ENCODE data around the gene PLXNA2. TPM values are rescaled to one million over a fixed set of nuclear protein-coding genes. Genes with fewer than 3 reads are reported as not detected.

Gene PLXNA2
- total and polyA plus RNA-seq, 2 donors (not counting 1 experiment from before 2014, with no cell fraction given), result 0.31 to 1.2 TPM

DNA sequence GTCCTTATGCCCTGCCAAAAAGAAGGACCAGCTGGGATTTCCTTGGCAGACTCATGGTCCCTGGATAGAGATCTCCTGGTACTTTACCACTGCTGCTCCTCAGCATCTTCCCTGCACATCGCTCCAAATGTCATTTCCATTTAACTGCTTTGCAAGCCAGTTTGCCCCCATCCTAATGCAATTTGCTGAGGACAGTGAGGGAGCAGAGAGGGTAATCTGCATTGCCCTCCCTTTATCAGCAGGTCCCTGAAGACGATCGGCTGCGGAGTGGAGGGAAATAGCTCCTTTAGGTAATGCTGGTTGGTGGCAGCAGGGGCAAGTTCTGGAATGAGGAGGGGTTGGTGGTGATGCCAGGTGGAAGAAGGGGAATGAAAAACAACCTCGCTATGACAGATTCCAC is 2.7 kb downstream of the PLXNA2 start:
- Histone ChIP-seq H3K27me3 (replicated peaks in 1 of 4; ENCODE audit: control extremely low read depth in 1 of 4, control insufficient read depth in 3 of 4, insufficient read depth in 4 of 4, low read length in 3 of 4) (peaks cover 0 to 21% (median 8%) of the 10 kb centered on the region in 4 experiments), H3K79me2 (ENCODE audit: control insufficient read depth, insufficient read depth, low read length) (no peaks in the 10 kb centered on the region), H3K4me1 (ENCODE audit: control insufficient read depth in 2 of 2, insufficient read depth in 2 of 2, low read length in 2 of 2) (peaks cover 8 to 15% of the 10 kb centered on the region in 2 donors), H4K20me1 (ENCODE audit: control insufficient read depth, insufficient read depth, low read length, poor library complexity, severe bottlenecking) (no peaks in the 10 kb centered on the region), H3K27ac (ENCODE audit: low read length in 2 of 2) (no peak overlapping the region), H3K4me2 (replicated peaks; ENCODE audit: low read depth, low read length, poor library complexity, severe bottlenecking) (no peak overlapping the region), H2AFZ (ENCODE audit: insufficient read depth, low read depth, low read length, poor library complexity, severe bottlenecking) (no peak overlapping the region), H3K36me3 (replicated peaks in 1 of 2; ENCODE audit: control extremely low read depth in 1 of 2, control insufficient read depth in 1 of 2, extremely low read depth in 1 of 2, insufficient read depth in 2 of 2, low read length in 1 of 2) (no peaks in the 10 kb centered on the region), H3K4me3 (ENCODE audit: control extremely low read depth in 1 of 5, extremely low read depth in 1 of 5, insufficient read depth in 1 of 5, low read depth in 2 of 5, low read length in 4 of 5) (no peak overlapping the region), H3K9me3 (ENCODE audit: control extremely low read depth in 1 of 3, control insufficient read depth in 2 of 3, insufficient read depth in 1 of 3, low read length in 2 of 3) (no peaks in the 10 kb centered on the region), H3K9ac (ENCODE audit: low read length) (no peak overlapping the region)
- no peak overlapping the region for H3K27ac Mint-ChIP-seq
- ChIA-PET POLR2A (no interaction called here), CTCF (interaction anchor here (0.7 to 1.6 kb wide), 6 partner anchors 9 to 220 kb away, joined by 3 to 5 read pairs (median 3); no protein-coding TSS in a partner anchor)
- ATAC-seq (ENCODE audit: low read depth) (no peak), DNase-seq (no peak)
- intact Hi-C loops (cut with micrococcal nuclease), result loop anchor here (10.0 kb wide), 1 partner anchor 357 kb away; no protein-coding TSS in a partner anchor
- no peak overlapping the region for H3K4me3 Mint-ChIP-seq
- TF ChIP-seq, protein P1, sequence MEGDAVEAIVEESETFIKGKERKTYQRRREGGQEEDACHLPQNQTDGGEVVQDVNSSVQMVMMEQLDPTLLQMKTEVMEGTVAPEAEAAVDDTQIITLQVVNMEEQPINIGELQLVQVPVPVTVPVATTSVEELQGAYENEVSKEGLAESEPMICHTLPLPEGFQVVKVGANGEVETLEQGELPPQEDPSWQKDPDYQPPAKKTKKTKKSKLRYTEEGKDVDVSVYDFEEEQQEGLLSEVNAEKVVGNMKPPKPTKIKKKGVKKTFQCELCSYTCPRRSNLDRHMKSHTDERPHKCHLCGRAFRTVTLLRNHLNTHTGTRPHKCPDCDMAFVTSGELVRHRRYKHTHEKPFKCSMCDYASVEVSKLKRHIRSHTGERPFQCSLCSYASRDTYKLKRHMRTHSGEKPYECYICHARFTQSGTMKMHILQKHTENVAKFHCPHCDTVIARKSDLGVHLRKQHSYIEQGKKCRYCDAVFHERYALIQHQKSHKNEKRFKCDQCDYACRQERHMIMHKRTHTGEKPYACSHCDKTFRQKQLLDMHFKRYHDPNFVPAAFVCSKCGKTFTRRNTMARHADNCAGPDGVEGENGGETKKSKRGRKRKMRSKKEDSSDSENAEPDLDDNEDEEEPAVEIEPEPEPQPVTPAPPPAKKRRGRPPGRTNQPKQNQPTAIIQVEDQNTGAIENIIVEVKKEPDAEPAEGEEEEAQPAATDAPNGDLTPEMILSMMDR (IDR thresholded peaks at IDR 0.05), result no peak
- no peak for TF ChIP-seq EZH2 (IDR thresholded peaks at IDR 0.05; ENCODE audit: borderline replicate concordance, insufficient read depth, low read depth, low read length, poor library complexity, severe bottlenecking)
- peaks cover 14% of the 10 kb centered on the region for H3K27me3 Mint-ChIP-seq
- no peaks in the 10 kb centered on the region for H3K9me3 Mint-ChIP-seq (ENCODE audit: insufficient read depth)
- WGBS (ENCODE audit: insufficient coverage), result 94% methylated on average over 3 of the region's 5 CpGs
- H3K4me1 Mint-ChIP-seq, result peaks cover 13% of the 10 kb centered on the region

DNA sequence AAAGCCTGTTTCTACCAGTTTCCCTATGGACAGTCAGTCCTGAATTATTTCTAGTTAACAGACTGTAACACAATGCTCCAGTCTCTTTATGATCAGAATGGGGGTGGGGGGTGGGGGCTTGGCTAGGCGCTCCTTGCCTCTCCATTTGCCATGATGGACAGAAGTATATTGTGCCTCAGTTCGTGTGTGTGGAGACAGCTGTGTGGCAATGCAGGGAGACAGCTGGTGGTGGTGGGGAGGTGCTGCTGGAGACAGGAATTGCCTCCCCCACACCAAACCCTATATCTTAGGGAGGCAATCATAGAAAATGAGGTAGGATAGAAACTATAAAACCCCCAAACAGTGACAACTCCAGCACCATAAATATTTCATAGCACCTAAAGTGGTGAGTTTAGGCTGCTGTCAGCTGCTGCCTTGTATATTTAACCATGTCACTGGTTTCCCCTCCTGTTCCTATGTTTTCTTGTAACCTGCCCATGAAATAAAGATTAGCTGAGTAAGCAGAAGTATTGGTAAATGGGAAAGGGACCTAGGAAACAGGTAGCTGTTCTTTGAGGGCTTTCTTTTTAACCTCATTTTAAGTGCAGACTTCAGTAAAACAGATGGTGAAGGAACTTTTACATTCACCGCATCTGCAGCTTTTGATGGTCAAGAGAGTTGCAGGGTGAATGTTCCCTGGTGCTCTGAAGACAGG is 3.4 kb downstream of the PLXNA2 start:
- no peak overlapping the region for H3K27ac Mint-ChIP-seq
- peaks cover 17% of the 10 kb centered on the region for H3K27me3 Mint-ChIP-seq
- no peak overlapping the region for H3K4me2 ChIP-seq (replicated peaks; ENCODE audit: low read depth, low read length, poor library complexity, severe bottlenecking)

More for the DNA sequence above, 3.4 kb downstream of the PLXNA2 start:
- no peaks in the 10 kb centered on the region for H3K9me3 ChIP-seq (ENCODE audit: control extremely low read depth in 1 of 3, control insufficient read depth in 2 of 3, insufficient read depth in 1 of 3, low read length in 2 of 3)
- ChIA-PET CTCF (interaction anchor here (1.0 to 1.6 kb wide), 4 partner anchors 9 to 108 kb away, joined by 3 to 5 read pairs (median 3); no protein-coding TSS in a partner anchor), POLR2A (no interaction called here)
- no peaks in the 10 kb centered on the region for H3K79me2 ChIP-seq (ENCODE audit: control insufficient read depth, insufficient read depth, low read length)
- no peak overlapping the region for H3K4me3 ChIP-seq (ENCODE audit: control extremely low read depth in 1 of 5, extremely low read depth in 1 of 5, insufficient read depth in 1 of 5, low read depth in 2 of 5, low read length in 4 of 5)
- H3K36me3 ChIP-seq (replicated peaks in 1 of 2; ENCODE audit: control extremely low read depth in 1 of 2, control insufficient read depth in 1 of 2, extremely low read depth in 1 of 2, insufficient read depth in 2 of 2, low read length in 1 of 2), result no peaks in the 10 kb centered on the region
- DNase-seq (no peak), ATAC-seq (ENCODE audit: low read depth) (no peak)
- H3K4me1 Mint-ChIP-seq, result peaks cover 19% of the 10 kb centered on the region
- H3K27ac ChIP-seq (ENCODE audit: low read length in 2 of 2), result no peak overlapping the region
- intact Hi-C loops (cut with micrococcal nuclease), result loop anchor here (10.0 kb wide), 1 partner anchor 356 kb away; no protein-coding TSS in a partner anchor
- no peak overlapping the region for H3K4me3 Mint-ChIP-seq
- no peaks in the 10 kb centered on the region for H4K20me1 ChIP-seq (ENCODE audit: control insufficient read depth, insufficient read depth, low read length, poor library complexity, severe bottlenecking)
- H3K9me3 Mint-ChIP-seq (ENCODE audit: insufficient read depth), result no peaks in the 10 kb centered on the region
- no peak overlapping the region for H2AFZ ChIP-seq (ENCODE audit: insufficient read depth, low read depth, low read length, poor library complexity, severe bottlenecking)
- TF ChIP-seq EZH2 (IDR thresholded peaks at IDR 0.05; ENCODE audit: borderline replicate concordance, insufficient read depth, low read depth, low read length, poor library complexity, severe bottlenecking), result no peak
- TF ChIP-seq, protein P1 (IDR thresholded peaks at IDR 0.05), result no peak
- no peak overlapping the region for H3K9ac ChIP-seq (ENCODE audit: low read length)
- WGBS (ENCODE audit: insufficient coverage), result no CpG with 5 or more reads among the region's 3 CpGs
- peaks cover 0 to 21% (median 8%) of the 10 kb centered on the region in 4 experiments for H3K27me3 ChIP-seq (replicated peaks in 1 of 4; ENCODE audit: control extremely low read depth in 1 of 4, control insufficient read depth in 3 of 4, insufficient read depth in 4 of 4, low read length in 3 of 4)
- peaks cover 15 to 22% of the 10 kb centered on the region in 2 donors for H3K4me1 ChIP-seq (ENCODE audit: control insufficient read depth in 2 of 2, insufficient read depth in 2 of 2, low read length in 2 of 2)
